Activated CD8-positive, alpha-beta T cell treated with anti-CD3 and anti-CD28 coated beads for 36 hours (primary cell): ENCODE measurements around the gene JMJD7. TPM values are rescaled to one million over a fixed set of nuclear protein-coding genes. Genes with fewer than 3 reads are reported as not detected.

Experiments
- ATAC-seq: fragments of 200-7000 bp; cut with Tn5 transposase; one replicate; pipeline ENCODE4 v1.10.0; 2021; ENCODE audit warnings: mild to moderate bottlenecking, moderate library complexity
- CTCF ChIA-PET: fragments of 350-600 bp; sonication (Branson Sonifier 250); formaldehyde crosslinking; loops from one replicate; lab custom pipeline; 2021; ENCODE audit warnings: antibody characterized with exemption; lab: Charles Lee
- POLR2A ChIA-PET: fragments of 350-600 bp; sonication (Branson Sonifier 250); formaldehyde crosslinking; loops from one replicate; lab custom pipeline; 2021; ENCODE audit warnings: antibody characterized with exemption; lab: Charles Lee
- DNase-seq: peaks from one replicate; pipeline ENCODE4 v3.0.0-alpha.2; 2020
- H3K27ac Mint-ChIP-seq: one replicate; pipeline ENCODE4 v1.8.0; 2021; ENCODE audit warnings: mild to moderate bottlenecking, mixed read lengths
- H3K27me3 Mint-ChIP-seq: one replicate; pipeline ENCODE4 v1.8.0; 2021; ENCODE audit warnings: mixed read lengths
- H3K36me3 Mint-ChIP-seq: one replicate; pipeline ENCODE4 v1.8.0; 2021; ENCODE audit warnings: low read depth, mixed read lengths
- H3K4me1 Mint-ChIP-seq: one replicate; pipeline ENCODE4 v1.8.0; 2021; ENCODE audit warnings: low read depth, mixed read lengths
- H3K4me3 Mint-ChIP-seq: one replicate; pipeline ENCODE4 v1.8.0; 2021; ENCODE audit warnings: mild to moderate bottlenecking, moderate library complexity, mixed read lengths
- H3K9me3 Mint-ChIP-seq: one replicate; pipeline ENCODE4 v1.8.0; 2021; ENCODE audit warnings: mixed read lengths
- intact Hi-C: fragments of 100-400 bp; cut with micrococcal nuclease; formaldehyde crosslinking; loops from one replicate; pipeline ENCODE4 v1.10.0; 2022
- total RNA-seq, 2 experiments: library from RNA; stranded (reverse); gene quantifications; one replicate each; pipeline ENCODE4 v1.2.3, GENCODE V29; 2021
- TF ChIP-seq, protein P1 (sequence below): fragments of 200-600 bp; IDR thresholded peaks from one replicate; pipeline ENCODE4 v1.8.0; 2022; ENCODE audit warnings: antibody characterized with exemption, mild to moderate bottlenecking

JMJD7 gene
- total RNA-seq, 2 experiments from 2014 or later = 8.2 to 13.2 TPM

- H3K36me3 Mint-ChIP-seq = peaks cover 3% of the 10 kb centered on the region
- POLR2A ChIA-PET = interaction anchor here (1.6 kb wide), 1 partner anchor 17 kb away, joined by 5 read pairs; no protein-coding TSS in a partner anchor
- DNase-seq (no peak), ATAC-seq (no peak)
- TF ChIP-seq, protein P1, sequence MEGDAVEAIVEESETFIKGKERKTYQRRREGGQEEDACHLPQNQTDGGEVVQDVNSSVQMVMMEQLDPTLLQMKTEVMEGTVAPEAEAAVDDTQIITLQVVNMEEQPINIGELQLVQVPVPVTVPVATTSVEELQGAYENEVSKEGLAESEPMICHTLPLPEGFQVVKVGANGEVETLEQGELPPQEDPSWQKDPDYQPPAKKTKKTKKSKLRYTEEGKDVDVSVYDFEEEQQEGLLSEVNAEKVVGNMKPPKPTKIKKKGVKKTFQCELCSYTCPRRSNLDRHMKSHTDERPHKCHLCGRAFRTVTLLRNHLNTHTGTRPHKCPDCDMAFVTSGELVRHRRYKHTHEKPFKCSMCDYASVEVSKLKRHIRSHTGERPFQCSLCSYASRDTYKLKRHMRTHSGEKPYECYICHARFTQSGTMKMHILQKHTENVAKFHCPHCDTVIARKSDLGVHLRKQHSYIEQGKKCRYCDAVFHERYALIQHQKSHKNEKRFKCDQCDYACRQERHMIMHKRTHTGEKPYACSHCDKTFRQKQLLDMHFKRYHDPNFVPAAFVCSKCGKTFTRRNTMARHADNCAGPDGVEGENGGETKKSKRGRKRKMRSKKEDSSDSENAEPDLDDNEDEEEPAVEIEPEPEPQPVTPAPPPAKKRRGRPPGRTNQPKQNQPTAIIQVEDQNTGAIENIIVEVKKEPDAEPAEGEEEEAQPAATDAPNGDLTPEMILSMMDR = no peak
- CTCF ChIA-PET = interaction anchor here (1.8 kb wide), 1 partner anchor 60 kb away, joined by 4 read pairs; no protein-coding TSS in a partner anchor
- no peaks in the 10 kb centered on the region for H3K27me3 Mint-ChIP-seq
- intact Hi-C loops = no loop called here
- H3K9me3 Mint-ChIP-seq = no peaks in the 10 kb centered on the region
- no peak overlapping the region for H3K27ac Mint-ChIP-seq
- peaks cover 7% of the 10 kb centered on the region for H3K4me1 Mint-ChIP-seq
- no peak overlapping the region for H3K4me3 Mint-ChIP-seq
These were observed 16.9 kb downstream of the JMJD7 start for GRCh38 chr15:41844814-41845213.

GRCh38 chr15:41847206-41847605, 19.3 kb downstream of the JMJD7 start:
- Mint-ChIP-seq H3K4me3 (no peak overlapping the region), H3K4me1 (peaks cover 7% of the 10 kb centered on the region), H3K36me3 (peaks cover 3% of the 10 kb centered on the region), H3K9me3 (no peaks in the 10 kb centered on the region), H3K27me3 (no peaks in the 10 kb centered on the region), H3K27ac (no peak overlapping the region)
- DNase-seq (no peak), ATAC-seq (no peak)
- CTCF ChIA-PET = no interaction called here
- intact Hi-C loops = no loop called here
- TF ChIP-seq, protein P1 = no peak
- POLR2A ChIA-PET = no interaction called here

DNA sequence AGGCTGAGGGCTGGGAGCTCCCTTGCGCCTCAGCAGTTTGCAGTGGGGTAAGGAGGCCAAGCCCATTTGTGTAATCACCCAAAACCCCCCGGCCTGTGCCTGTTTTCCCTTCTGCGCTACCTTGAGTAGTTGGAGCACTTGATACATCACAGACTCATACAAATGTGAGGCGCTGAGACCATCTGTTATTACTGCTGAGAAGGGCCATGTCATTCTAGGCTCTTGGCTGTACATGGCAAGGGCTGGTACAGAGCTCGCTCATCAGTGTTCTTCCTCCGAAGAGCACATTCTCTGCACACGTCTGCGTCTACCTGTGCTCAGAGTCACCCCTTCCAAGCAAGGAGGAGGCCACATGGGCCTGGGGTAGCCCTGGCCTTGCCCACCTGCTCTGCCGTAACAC, 20.1 kb downstream of the JMJD7 start:
- POLR2A ChIA-PET = no interaction called here
- ATAC-seq (no peak), DNase-seq (no peak)
- CTCF ChIA-PET = no interaction called here
- Mint-ChIP-seq H3K4me1 (peaks cover 7% of the 10 kb centered on the region), H3K27ac (no peak overlapping the region), H3K9me3 (no peaks in the 10 kb centered on the region), H3K27me3 (no peaks in the 10 kb centered on the region), H3K4me3 (no peak overlapping the region), H3K36me3 (peaks cover 3% of the 10 kb centered on the region)
- TF ChIP-seq, protein P1 = no peak
- intact Hi-C loops = no loop called here

GRCh38 chr15:41848631-41849030, 20.7 kb downstream of the JMJD7 start:
- Mint-ChIP-seq H3K9me3 (no peaks in the 10 kb centered on the region), H3K27ac (peak overlapping the region; percentile 20), H3K27me3 (no peaks in the 10 kb centered on the region), H3K36me3 (peaks cover 3% of the 10 kb centered on the region), H3K4me3 (no peak overlapping the region), H3K4me1 (peaks cover 7% of the 10 kb centered on the region)
- POLR2A ChIA-PET = interaction anchor here (0.8 kb wide), 1 partner anchor 14 kb away, joined by 3 read pairs; no protein-coding TSS in a partner anchor
- intact Hi-C loops = no loop called here
- TF ChIP-seq, protein P1 = no peak
- CTCF ChIA-PET = no interaction called here
- DNase-seq (peak; percentile 77), ATAC-seq (peak; percentile 75)

DNA sequence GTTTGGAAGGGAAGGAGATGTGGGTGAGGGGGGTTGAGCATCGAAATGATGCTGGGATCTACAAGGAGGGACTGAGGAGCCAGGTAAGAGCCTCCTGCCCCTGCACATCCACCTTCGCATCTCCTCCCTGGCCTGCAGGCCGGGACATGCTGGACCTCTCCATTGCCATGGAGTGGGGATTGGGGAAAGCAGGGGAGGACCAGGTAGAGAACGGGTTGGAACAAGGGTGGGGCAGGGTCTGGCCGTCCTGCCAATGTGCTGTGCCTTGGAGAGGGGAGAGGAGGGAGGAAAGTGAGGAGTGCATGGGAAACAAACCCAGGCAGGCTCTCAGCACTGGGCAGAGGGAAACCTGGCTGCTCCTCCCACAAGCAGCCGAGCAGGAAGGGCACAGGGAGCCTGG, 21.3 kb downstream of the JMJD7 start:
- DNase-seq (no peak), ATAC-seq (no peak)
- no peaks in the 10 kb centered on the region for H3K27me3 Mint-ChIP-seq
- POLR2A ChIA-PET = interaction anchor here (0.8 kb wide), 1 partner anchor 14 kb away, joined by 3 read pairs; no protein-coding TSS in a partner anchor
- intact Hi-C loops = no loop called here
- H3K27ac Mint-ChIP-seq = no peak overlapping the region
- no peaks in the 10 kb centered on the region for H3K9me3 Mint-ChIP-seq
- peaks cover 3% of the 10 kb centered on the region for H3K36me3 Mint-ChIP-seq
- peaks cover 7% of the 10 kb centered on the region for H3K4me1 Mint-ChIP-seq
- no peak overlapping the region for H3K4me3 Mint-ChIP-seq
- CTCF ChIA-PET = no interaction called here
- TF ChIP-seq, protein P1 = no peak
